DOHH2 (cell line): ENCODE results near the gene EFNA5.

ENCODE experiments used
- EZH2phosphoT487 ChIP-seq: fragments of 200-600 bp; sonication (generic); IDR thresholded peaks from 2 replicates; pipeline ENCODE4 v1.6.1; 2017; ENCODE audit warnings: borderline replicate concordance, mild to moderate bottlenecking, antibody characterized with exemption, low read length, moderate library complexity, mixed read lengths
- TF ChIP-seq, protein P1 (sequence below): fragments of 200-600 bp; sonication (generic); IDR thresholded peaks from one replicate; pipeline ENCODE4 v1.5.1; 2014; ENCODE audit warnings: antibody characterized with exemption, mild to moderate bottlenecking, low read depth, low read length; ENCODE audit not compliant: poor library complexity, severe bottlenecking

DNA sequence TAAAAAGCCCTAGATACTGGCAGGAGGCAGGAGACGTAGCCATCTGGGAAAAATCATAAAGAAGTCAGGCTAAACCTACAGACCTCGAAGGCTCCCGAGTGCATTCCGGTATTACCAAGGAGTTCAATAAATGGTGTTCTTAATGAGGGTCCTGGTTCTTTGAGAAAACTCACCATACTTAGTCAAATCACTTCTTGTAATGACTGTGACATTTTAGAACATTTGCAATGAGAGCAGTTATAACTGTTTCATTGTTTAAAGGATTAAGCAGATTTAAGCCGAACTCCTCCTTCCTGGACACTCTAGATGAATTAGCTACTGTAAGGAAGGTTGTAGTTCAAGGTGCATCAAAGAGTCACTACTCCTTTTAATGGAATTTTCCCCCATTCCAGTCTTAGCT lies 67.8 kb downstream of the EFNA5 start:
- TF ChIP-seq, protein P1, sequence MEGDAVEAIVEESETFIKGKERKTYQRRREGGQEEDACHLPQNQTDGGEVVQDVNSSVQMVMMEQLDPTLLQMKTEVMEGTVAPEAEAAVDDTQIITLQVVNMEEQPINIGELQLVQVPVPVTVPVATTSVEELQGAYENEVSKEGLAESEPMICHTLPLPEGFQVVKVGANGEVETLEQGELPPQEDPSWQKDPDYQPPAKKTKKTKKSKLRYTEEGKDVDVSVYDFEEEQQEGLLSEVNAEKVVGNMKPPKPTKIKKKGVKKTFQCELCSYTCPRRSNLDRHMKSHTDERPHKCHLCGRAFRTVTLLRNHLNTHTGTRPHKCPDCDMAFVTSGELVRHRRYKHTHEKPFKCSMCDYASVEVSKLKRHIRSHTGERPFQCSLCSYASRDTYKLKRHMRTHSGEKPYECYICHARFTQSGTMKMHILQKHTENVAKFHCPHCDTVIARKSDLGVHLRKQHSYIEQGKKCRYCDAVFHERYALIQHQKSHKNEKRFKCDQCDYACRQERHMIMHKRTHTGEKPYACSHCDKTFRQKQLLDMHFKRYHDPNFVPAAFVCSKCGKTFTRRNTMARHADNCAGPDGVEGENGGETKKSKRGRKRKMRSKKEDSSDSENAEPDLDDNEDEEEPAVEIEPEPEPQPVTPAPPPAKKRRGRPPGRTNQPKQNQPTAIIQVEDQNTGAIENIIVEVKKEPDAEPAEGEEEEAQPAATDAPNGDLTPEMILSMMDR = no peak
- no peak for TF ChIP-seq EZH2phosphoT487
